Adrenal gland (tissue), 12 donors: Measurements from ENCODE around the gene AGAP1. TPM values are rescaled to one million over a fixed set of nuclear protein-coding genes. Genes with fewer than 3 reads are reported as not detected.

ENCODE experiments used
- DNase-seq, 7 donors: peaks; one replicate each; pipeline ENCODE4 v3.0.0-alpha.2; 2019 to 2020
- H3K27ac ChIP-seq, 5 donors: fragments of 200-600 bp; sonication (generic) in 4 of 5; 1 replicate in 3 of 5; 2 replicates in 2 of 5; pipeline versions ENCODE4 v1.5.1 to v1.8.0; 2016 to 2020; ENCODE audit warnings: mild to moderate bottlenecking in 1 of 5
- H3K27me3 ChIP-seq: fragments of 200-600 bp; 2 replicates; pipeline ENCODE4 v1.8.0; 2021
- H3K36me3 ChIP-seq, 2 donors: fragments of 200-600 bp; replicated peaks in 1 of 2; 1 replicate in 1 of 2; 2 replicates in 1 of 2; pipeline versions ENCODE4 v1.5.1 to v1.8.0; 2018 to 2022
- H3K4me1 ChIP-seq, 2 donors: fragments of 200-600 bp; replicated peaks in 1 of 2; 1 replicate in 1 of 2; 2 replicates in 1 of 2; pipeline versions ENCODE4 v1.5.1 to v1.8.0; 2018 to 2021
- H3K4me3 ChIP-seq, 4 donors: fragments of 200-600 bp; sonication (generic) in 3 of 4; one replicate each; pipeline ENCODE4 v1.5.1; 2016 to 2018
- H3K9me3 ChIP-seq, 3 donors: fragments of 200-600 bp; sonication (generic) in 1 of 3; replicated peaks in 1 of 3; 1 replicate in 2 of 3; 2 replicates in 1 of 3; pipeline versions ENCODE4 v1.5.1 to v1.8.0; 2016 to 2021
- POLR2A ChIP-seq, 2 donors: fragments of 450-650 bp; IDR thresholded peaks; one replicate each; pipeline ENCODE4 v1.6.1; 2017; ENCODE audit warnings: antibody characterized with exemption in 2 of 2, mild to moderate bottlenecking in 2 of 2, moderate library complexity in 1 of 2
- WGBS, 4 donors: extraction: QIAGEN DNeasy Blood & Tissue Kit in 2 of 4; methylation state at CpG; one replicate each; pipeline versions ENCODE4 v1.1.5 to v1.1.7; 2013 to 2017; 5-methylcytosine and 5-hydroxymethylcytosine counted together
- intact Hi-C, 2 donors: fragments of 100-400 bp; cut with DNase I; formaldehyde crosslinking; loops; one replicate each; pipeline versions ENCODE4 v1.14.1 to v1.15.0; 2022 to 2023
- polyA plus RNA-seq, 3 donors: library from polyadenylated mRNA; stranded (reverse); fragments of 200-250 nt in 2 of 3; fragments of 350-450 nt in 1 of 3; fragmentation: Illumina TruSeq in 1 of 3; extraction: RNeasy Lipid Tissue Mini Kit (QIAGEN cat#74804) in 1 of 3; gene quantifications; one replicate each; pipeline ENCODE4 v1.2.3, GENCODE V29; 2013 to 2014
- total RNA-seq, 9 donors: library from RNA; depleted of rRNA in 4 of 9; stranded (reverse); fragments of >200 nt in 4 of 9; fragments of 120-200 nt in 1 of 9; fragmentation: NEBNext Ultra II Directional in 1 of 9; extraction: Animal tissue kit (Norgen Biotek cat#: 25700) in 1 of 9; gene quantifications; one replicate each; pipeline versions ENCODE4 v1.1.0 to v1.2.4, GENCODE V29; 2013 to 2023
- TF ChIP-seq, protein P1 (sequence below), 6 experiments: fragments of 450-650 bp in 4 of 6; fragments of 200-600 bp in 2 of 6; sonication (generic) in 1 of 6; IDR thresholded peaks; 1 replicate in 5 of 6; 2 replicates in 1 of 6; pipeline versions ENCODE4 v1.5.1 to v1.8.0; 2016 to 2021; ENCODE audit warnings: antibody characterized with exemption in 6 of 6, mild to moderate bottlenecking in 2 of 6, moderate library complexity in 1 of 6
- donor health status: healthy with polysubstance abuse.
- donor health status: Bipolar disorder and iron deficiency.
- donor health status: DM: yes; HTN: yes; CAD: no.
- donor health status: DM: no; HTN: no; CAD: no.
- donor health status: DM: no; HTN: no; CAD: no.
- donor health status: DM: yes; HTN: yes; CAD: no.

Gene AGAP1
- total and polyA plus RNA-seq, 12 donors: 5.3 to 29.6 (median 17.7) TPM

- TF ChIP-seq, protein P1, sequence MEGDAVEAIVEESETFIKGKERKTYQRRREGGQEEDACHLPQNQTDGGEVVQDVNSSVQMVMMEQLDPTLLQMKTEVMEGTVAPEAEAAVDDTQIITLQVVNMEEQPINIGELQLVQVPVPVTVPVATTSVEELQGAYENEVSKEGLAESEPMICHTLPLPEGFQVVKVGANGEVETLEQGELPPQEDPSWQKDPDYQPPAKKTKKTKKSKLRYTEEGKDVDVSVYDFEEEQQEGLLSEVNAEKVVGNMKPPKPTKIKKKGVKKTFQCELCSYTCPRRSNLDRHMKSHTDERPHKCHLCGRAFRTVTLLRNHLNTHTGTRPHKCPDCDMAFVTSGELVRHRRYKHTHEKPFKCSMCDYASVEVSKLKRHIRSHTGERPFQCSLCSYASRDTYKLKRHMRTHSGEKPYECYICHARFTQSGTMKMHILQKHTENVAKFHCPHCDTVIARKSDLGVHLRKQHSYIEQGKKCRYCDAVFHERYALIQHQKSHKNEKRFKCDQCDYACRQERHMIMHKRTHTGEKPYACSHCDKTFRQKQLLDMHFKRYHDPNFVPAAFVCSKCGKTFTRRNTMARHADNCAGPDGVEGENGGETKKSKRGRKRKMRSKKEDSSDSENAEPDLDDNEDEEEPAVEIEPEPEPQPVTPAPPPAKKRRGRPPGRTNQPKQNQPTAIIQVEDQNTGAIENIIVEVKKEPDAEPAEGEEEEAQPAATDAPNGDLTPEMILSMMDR (IDR thresholded peaks at IDR 0.05): no peak
- TF ChIP-seq POLR2A (IDR thresholded peaks at IDR 0.05): no peak
- Histone ChIP-seq H3K4me3 (no peak overlapping the region), H3K4me1 (peaks cover 0 to 7% of the 10 kb centered on the region in 2 donors), H3K36me3 (no peaks in the 10 kb centered on the region), H3K27ac (no peak overlapping the region), H3K27me3 (no peaks in the 10 kb centered on the region), H3K9me3 (no peaks in the 10 kb centered on the region)
- DNase-seq: no peak
- intact Hi-C loops: no loop called here
- WGBS, 4 donors: 79 to 100% (median 82%) methylated on average over 1 to 10 of the region's 10 CpGs
Observed at GRCh38 chr2:236106761-236107160, 612.9 kb downstream of the AGAP1 start.

DNA sequence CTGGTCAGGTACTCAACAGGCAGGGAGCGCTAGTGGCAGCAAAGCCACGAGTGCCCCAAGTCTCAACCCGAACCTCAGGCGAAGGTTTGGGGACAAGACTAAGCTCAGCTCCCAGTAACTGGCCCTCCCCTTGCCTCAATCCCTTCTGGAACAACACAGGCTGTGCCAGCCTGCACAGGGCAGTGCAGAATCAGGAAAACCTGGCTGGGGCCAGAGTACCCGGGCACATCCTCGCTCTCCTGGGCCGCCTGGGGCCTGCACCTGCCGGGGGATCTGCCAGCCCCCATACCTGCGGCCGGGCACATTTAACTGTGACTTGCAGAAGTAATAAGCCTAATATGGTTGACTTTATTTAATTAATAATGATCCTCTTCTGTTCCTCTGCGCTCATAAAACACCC, 613.7 kb downstream of the AGAP1 start:
- intact Hi-C loops: no loop called here
- WGBS, 4 donors: 82 to 93% (median 90%) methylated on average over 9 to 11 of the region's 11 CpGs
- TF ChIP-seq, protein P1 (IDR thresholded peaks at IDR 0.05): no peak
- no peak for TF ChIP-seq POLR2A (IDR thresholded peaks at IDR 0.05)
- no peaks in the 10 kb centered on the region for H3K36me3 ChIP-seq
- DNase-seq: no peak
- peaks cover 0 to 7% of the 10 kb centered on the region in 2 donors for H3K4me1 ChIP-seq
- H3K4me3 ChIP-seq: no peak overlapping the region
- no peaks in the 10 kb centered on the region for H3K9me3 ChIP-seq
- H3K27me3 ChIP-seq: no peaks in the 10 kb centered on the region
- no peak overlapping the region for H3K27ac ChIP-seq

DNA sequence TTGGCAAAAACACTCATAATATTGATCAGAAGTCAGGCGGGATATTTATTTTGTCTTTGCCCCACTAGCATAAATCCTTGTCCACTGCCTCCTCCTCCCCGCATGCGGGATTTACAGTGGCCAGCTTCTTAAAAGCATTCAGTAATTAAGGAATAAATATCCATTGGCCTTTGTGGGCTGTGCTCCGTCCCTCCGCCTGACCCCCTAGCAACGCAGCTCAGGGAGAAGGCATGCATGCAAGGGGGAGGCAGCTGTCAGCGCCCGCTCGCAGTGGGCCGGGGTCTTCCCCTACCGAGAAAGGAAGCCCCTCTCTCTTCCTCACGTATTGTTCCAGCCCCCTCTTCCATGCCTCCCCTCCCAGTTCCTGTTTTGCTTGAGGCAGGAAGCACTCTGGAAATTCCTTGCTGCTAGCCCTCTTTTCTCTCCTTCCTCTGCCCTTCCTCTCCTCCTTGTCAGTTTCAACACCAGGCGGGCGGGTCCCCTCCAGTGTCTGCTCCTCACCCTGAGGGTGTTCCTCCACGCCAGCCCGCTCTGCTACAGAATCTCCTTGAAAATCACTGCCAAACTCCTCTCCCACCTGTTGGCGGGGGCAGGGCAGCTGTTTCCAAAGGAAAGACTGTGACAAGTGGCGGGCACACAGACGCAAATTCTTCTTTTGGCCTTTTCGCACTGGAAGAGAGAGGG, 614.2 kb downstream of the AGAP1 start:
- H3K27me3 ChIP-seq: no peaks in the 10 kb centered on the region
- WGBS, 4 donors: 62 to 64% (median 62%) methylated on average over 20 of the region's 20 CpGs
- DNase-seq: no peak
- no peak overlapping the region for H3K27ac ChIP-seq
- TF ChIP-seq POLR2A (IDR thresholded peaks at IDR 0.05): no peak
- TF ChIP-seq, protein P1 (IDR thresholded peaks at IDR 0.05): no peak
- intact Hi-C loops: no loop called here
- H3K4me3 ChIP-seq: no peak overlapping the region
- peaks cover 0 to 7% of the 10 kb centered on the region in 2 donors for H3K4me1 ChIP-seq
- H3K9me3 ChIP-seq: no peaks in the 10 kb centered on the region
- no peaks in the 10 kb centered on the region for H3K36me3 ChIP-seq

DNA sequence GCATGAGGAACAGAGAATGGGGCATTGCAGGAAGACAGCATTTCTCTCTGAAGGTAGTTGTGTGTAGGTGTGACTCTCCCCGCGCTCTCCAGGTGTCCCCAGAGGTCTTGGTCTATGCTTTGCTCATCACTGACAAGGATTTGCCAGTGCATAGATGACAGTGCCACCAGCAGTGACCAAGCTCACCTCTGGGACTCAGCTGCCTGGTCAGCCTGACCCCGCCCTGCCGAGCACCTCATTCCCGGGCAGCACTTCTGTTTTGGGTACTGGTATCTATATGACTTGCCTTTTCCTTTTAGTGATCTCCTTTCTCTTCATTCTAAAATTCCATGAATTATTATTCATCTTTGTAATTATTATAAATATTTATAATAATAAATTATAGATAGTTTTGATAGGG, 615.2 kb downstream of the AGAP1 start:
- no peak for DNase-seq
- intact Hi-C loops: no loop called here
- no peaks in the 10 kb centered on the region for H3K9me3 ChIP-seq

More for the DNA sequence above, 615.2 kb downstream of the AGAP1 start:
- H3K4me1 ChIP-seq: peaks cover 0 to 7% of the 10 kb centered on the region in 2 donors
- no peaks in the 10 kb centered on the region for H3K27me3 ChIP-seq
- WGBS, 4 donors: 94 to 99% (median 95%) methylated on average over 5 of the region's 5 CpGs
- H3K27ac ChIP-seq: no peak overlapping the region
- H3K4me3 ChIP-seq: no peak overlapping the region
- TF ChIP-seq POLR2A (IDR thresholded peaks at IDR 0.05): no peak
- TF ChIP-seq, protein P1 (IDR thresholded peaks at IDR 0.05): no peak
- no peaks in the 10 kb centered on the region for H3K36me3 ChIP-seq
